HUES48 (cell line): ENCODE measurements around the gene METTL9.
"Not testable (repeated sequence)": the region's sequence is repeated elsewhere in the genome, so short reads cannot be mapped to it uniquely, and the experiment has no call there.

Source experiments
- H3K27ac ChIP-seq: one replicate; pipeline ENCODE4 v1.7.0; 2013; ENCODE audit warnings: low read depth, low read length, inconsistent platforms
- H3K27me3 ChIP-seq: 2 replicates; pipeline ENCODE4 v1.6.1; 2013; ENCODE audit warnings: mild to moderate bottlenecking, low read length; ENCODE audit not compliant: control insufficient read depth, insufficient read depth
- H3K36me3 ChIP-seq: 2 replicates; pipeline ENCODE4 v1.6.1; 2013; ENCODE audit warnings: low read length; ENCODE audit not compliant: control insufficient read depth, insufficient read depth
- H3K4me1 ChIP-seq: 2 replicates; pipeline ENCODE4 v1.6.1; 2013; ENCODE audit warnings: mild to moderate bottlenecking, low read length; ENCODE audit not compliant: control insufficient read depth, insufficient read depth
- H3K4me3 ChIP-seq: 2 replicates; pipeline ENCODE4 v1.5.1; 2013; ENCODE audit warnings: mild to moderate bottlenecking, low read depth, low read length
- H3K9ac ChIP-seq: 2 replicates; pipeline ENCODE4 v1.6.1; 2013; ENCODE audit warnings: mild to moderate bottlenecking, low read depth, low read length, moderate library complexity
- H3K9me3 ChIP-seq: 2 replicates; pipeline ENCODE4 v1.6.1; 2013; ENCODE audit warnings: low read length; ENCODE audit not compliant: control insufficient read depth, insufficient read depth

The METTL9 gene

DNA sequence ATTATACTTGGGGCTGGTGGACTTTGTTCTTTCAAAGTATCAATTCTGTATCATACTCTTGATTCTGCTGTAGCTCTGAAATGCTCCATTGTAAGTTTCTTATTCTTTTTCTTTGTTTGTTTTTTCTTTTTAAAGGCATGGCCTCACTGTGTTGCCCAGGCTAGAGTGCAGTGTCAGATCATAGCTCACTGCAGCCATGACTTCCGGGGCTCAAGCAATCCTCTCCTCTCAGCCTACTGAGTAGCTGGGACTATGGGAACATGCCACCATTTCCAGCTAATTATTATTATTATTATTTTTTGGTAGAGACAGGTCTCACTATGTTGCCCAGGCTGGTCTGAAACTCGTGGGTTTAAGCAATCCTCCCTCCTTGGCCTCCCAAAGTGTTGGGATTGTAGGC is 38.9 kb upstream of the METTL9 start:
- Histone ChIP-seq H3K27ac (no peak overlapping the region), H3K36me3 (no peaks in the 10 kb centered on the region), H3K9me3 (no peaks in the 10 kb centered on the region), H3K27me3 (peaks cover 2% of the 10 kb centered on the region; the same call in 1 of the 2 replicates), H3K4me3 (no peak overlapping the region), H3K9ac (no peak overlapping the region), H3K4me1 (no peaks in the 10 kb centered on the region)

DNA sequence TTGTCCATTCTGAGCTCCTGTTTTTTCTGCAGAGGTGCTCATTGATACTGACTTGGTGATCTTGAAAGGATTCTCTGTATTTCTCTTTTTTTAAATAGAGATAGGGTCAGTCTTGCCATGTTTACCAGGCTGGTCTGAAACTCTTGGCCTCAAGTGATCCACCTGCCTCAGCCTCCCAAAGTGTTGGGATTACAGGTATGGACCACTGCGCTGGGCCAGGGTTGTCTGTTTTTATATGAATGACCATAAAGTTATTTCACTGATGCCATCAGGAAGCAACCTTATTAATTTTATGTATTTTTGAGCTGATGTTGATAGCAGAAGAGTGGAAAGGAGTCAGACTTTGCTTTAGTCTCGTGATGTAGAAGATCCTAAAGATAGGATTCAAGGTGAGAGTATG is 35.7 kb upstream of the METTL9 start:
- Histone ChIP-seq H3K27ac (no peak overlapping the region), H3K9me3 (no peaks in the 10 kb centered on the region), H3K4me1 (no peaks in the 10 kb centered on the region), H3K9ac (no peak overlapping the region), H3K4me3 (no peak overlapping the region), H3K36me3 (no peaks in the 10 kb centered on the region), H3K27me3 (no peaks in the 10 kb centered on the region)

DNA sequence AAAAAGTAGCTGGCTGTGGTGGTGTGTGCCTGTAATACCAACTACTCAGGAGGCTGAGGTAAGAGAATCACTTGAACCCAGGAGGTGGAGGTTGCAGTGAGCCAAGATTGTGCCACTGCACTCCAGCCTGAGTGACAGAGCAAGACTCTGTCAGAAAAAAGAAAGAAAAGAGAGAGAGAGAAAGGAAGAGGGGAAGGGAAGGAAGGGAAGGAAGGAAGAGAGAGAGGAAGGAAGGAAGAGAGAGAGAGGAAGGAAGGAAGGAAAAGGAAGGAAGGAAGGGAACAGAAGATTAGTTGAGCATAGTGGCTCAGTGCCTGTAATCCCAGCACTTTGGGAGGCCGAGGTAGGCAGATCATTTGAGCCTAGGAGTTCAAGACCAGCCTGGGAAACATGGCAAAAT is 35.0 kb upstream of the METTL9 start:
- H3K9me3 ChIP-seq = not testable (repeated sequence)

DNA sequence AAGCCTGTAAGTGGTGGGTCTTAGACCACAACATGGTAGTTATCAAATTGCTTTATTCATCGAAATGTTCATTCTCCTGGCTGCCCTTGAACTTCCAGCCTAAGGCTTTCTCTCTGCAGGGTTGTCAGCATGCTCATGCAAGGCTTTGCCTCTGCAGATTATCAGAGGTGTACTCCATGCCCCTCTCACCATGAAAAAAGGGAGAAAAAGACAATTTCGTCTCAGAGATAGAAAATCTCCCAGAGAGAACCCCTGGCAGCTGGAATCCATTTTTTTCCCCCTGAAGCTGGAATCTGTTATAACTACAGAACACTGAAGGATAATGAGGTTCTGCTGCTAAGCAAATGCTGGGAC is 33.9 kb upstream of the METTL9 start:
- H3K4me3 ChIP-seq = no peak overlapping the region
- no peaks in the 10 kb centered on the region for H3K9me3 ChIP-seq
- H3K27ac ChIP-seq = no peak overlapping the region
- no peaks in the 10 kb centered on the region for H3K36me3 ChIP-seq
- H3K27me3 ChIP-seq = no peaks in the 10 kb centered on the region
- H3K9ac ChIP-seq = no peak overlapping the region
- no peaks in the 10 kb centered on the region for H3K4me1 ChIP-seq

More for the DNA sequence above, 35.0 kb upstream of the METTL9 start:
- not testable (repeated sequence) for H3K4me3 ChIP-seq, H3K4me1 ChIP-seq, H3K36me3 ChIP-seq, H3K27ac ChIP-seq, H3K9ac ChIP-seq, H3K27me3 ChIP-seq

DNA sequence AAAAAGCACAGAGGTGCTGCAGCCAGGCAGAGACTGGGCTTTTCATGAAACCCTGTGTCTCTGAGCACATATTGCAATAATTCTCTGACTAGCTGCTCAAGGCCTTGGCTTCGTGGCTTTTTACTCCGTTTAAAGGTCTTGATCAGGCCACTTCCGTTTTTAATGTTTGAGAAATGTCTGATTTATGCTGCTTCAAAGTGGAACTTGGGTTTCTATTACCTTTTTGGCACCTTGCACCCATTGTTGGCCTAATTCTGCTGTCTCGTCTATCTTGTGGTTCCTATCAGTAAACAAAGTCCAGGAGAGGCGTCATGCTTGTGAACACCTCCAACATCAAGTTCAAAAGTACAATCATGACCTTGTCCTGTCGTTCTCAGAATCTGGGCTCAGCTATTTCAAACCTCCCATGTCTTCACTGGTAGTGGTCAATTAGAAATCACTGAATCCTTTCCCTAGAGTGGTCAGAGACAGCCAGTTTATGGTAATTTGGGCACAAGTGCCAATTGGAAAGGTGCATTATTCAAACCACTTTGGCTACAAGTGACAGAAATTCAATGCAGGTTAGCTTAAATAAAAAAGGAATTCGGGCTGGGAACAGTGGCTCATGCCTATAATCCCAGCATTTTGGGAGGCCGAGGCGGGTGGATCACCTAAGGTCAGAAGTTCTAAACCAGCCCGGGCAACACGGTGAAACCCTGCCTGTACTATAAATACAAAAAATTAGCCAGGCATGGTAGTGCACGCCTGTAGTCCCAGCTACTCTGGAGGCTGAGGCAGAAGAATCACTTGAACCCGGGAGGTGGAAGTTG is 33.3 kb upstream of the METTL9 start:
- H3K27me3 ChIP-seq = no peaks in the 10 kb centered on the region
- H3K27ac ChIP-seq = no peak overlapping the region
- no peaks in the 10 kb centered on the region for H3K9me3 ChIP-seq
- H3K4me1 ChIP-seq = no peaks in the 10 kb centered on the region
- no peaks in the 10 kb centered on the region for H3K36me3 ChIP-seq
- no peak overlapping the region for H3K9ac ChIP-seq
- H3K4me3 ChIP-seq = no peak overlapping the region

DNA sequence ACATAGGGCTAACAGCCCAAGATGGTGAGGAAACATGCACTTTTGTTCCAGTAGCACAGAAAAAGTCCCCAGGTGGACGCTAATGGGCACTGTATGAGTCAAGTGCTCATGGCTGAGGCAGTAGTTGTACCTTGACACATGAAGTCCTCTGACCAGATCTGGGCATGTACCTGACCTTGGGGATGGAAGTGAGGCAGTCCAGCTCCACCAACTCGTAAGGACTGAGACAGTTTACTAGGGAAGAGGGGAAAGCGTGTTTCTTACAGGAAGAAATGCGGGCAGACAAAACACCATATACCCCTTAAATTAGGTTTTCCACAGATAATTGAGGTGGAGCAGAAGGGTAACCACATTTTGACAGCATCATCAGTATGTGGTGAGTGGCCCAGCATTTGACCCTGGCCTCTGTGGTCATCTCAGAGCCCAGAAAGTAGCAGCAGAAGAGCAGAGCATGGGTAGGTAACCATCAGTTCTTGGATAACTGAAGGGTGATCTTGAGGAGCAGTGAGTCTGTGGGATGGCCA is 32.4 kb upstream of the METTL9 start:
- no peak overlapping the region for H3K27ac ChIP-seq

DNA sequence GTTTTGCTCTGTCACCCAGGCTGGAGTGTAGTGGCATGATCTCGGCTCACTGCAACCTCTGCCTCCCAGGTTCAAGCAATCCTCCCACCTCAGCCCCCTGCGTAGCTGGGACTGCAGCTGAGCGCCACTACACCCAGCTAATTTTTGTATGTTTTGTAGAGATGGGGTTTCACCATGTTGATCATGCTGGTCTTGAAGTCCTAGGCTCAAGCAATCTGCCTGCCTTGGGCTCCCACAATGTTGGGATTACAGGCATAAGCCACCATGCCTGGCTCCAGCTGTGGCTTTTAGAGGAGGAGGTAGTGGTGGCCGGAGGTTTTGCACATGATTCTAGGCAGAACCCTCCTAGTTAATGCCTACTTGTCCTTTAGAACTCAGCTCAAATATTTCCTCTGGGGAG is 31.9 kb upstream of the METTL9 start:
- H3K27ac ChIP-seq, H3K4me1 ChIP-seq, H3K9ac ChIP-seq, H3K36me3 ChIP-seq, H3K27me3 ChIP-seq, H3K9me3 ChIP-seq, H3K4me3 ChIP-seq: not testable (repeated sequence)

More for the DNA sequence above, 32.4 kb upstream of the METTL9 start:
- Histone ChIP-seq H3K36me3 (no peaks in the 10 kb centered on the region), H3K4me1 (no peaks in the 10 kb centered on the region), H3K9ac (no peak overlapping the region), H3K27me3 (no peaks in the 10 kb centered on the region), H3K9me3 (no peaks in the 10 kb centered on the region), H3K4me3 (no peak overlapping the region)

DNA sequence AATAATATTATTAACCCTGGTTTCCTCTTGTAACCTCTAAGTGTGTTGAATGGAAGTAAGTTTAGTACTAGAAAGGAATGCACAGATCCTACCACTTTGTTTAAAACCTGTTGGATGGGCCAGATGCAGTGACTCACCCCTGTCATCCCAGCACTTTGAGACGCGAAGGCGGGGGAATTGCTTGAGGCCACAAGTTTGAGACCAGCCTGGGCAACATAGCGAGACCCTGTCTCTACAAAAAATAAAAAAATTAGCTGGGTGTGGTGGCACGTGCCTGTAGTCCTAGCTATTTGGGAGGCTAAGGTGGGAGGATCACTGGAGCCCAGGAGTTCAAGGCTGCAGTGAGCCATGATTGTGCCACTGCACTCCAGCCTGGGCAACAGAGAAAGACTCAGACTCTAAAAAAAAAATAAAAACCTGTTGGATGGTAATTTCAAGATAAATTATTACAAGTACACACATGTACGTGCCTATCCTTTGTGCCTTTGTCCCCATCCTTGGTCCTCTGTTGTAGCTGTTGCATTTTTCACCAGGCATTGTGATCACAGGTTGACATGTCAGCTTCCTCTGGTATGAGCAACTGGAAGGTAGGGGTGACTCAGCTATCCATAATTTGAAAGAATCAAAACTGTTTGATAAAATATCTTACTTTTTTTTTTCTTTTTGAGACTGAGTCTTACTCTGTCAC is 30.7 kb upstream of the METTL9 start:
- Histone ChIP-seq H3K4me3 (no peak overlapping the region), H3K9me3 (no peaks in the 10 kb centered on the region), H3K9ac (no peak overlapping the region), H3K4me1 (no peaks in the 10 kb centered on the region), H3K27ac (no peak overlapping the region), H3K27me3 (no peaks in the 10 kb centered on the region), H3K36me3 (no peaks in the 10 kb centered on the region)

DNA sequence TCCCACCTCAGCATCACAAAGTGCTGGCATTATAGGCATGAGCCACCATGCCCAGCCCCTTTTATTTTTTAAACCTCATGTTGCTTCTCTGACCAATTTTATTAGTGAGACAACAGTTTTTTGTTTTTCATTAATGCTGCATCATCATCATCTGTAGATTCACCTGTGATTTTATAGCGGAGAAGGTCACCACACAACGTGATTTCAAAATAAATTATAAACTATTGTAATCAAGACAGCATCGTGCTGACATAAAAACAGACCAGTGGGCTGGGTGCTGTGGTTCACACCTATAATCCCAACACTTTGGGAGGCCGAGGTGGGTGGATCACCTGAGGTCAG is 28.7 kb upstream of the METTL9 start:
- no peaks in the 10 kb centered on the region for H3K36me3 ChIP-seq
- no peaks in the 10 kb centered on the region for H3K4me1 ChIP-seq
- no peaks in the 10 kb centered on the region for H3K9me3 ChIP-seq
- H3K27ac ChIP-seq = no peak overlapping the region
- no peak overlapping the region for H3K4me3 ChIP-seq
- no peak overlapping the region for H3K9ac ChIP-seq
- H3K27me3 ChIP-seq = no peaks in the 10 kb centered on the region

DNA sequence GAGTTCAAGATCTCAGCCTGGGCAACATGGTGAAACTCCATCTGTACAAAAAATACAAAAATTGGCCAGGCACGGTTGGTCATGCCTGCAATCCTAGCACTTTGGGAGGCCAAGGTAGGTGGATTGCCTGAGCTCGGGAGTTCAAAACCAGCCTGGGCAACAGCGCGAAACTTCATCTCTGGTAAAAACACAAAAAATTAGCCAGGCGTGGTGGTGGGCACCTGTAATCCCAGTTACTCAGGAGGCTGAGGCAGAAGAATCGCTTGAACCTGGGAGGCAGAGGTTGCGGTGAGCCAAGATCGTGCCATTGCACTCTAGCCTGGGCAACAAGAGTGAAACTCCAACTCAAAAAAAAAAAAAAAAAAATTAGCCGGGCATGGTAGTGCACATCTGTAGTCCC is 25.9 kb upstream of the METTL9 start:
- not testable (repeated sequence) for H3K27me3 ChIP-seq, H3K9me3 ChIP-seq, H3K9ac ChIP-seq, H3K4me1 ChIP-seq, H3K27ac ChIP-seq, H3K4me3 ChIP-seq, H3K36me3 ChIP-seq

DNA sequence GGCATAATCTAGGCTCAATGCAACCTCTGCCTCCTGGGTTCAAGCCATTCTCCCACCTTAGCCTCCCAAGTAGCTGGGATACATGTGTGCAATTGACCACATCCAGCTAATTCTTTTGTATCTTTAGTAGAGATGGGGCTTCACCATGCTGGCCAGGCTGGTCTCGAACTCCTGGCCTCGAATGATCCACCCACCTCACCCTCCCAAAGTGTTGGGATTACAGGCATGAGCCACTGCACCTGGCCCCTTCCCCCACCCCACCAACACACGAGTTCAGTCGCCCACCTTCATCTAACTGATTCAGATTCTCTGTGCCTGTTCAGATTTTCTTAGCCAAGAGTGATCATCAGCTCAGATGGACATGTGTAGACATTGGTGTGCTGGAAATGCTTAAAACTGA is 25.0 kb upstream of the METTL9 start:
- H3K27ac ChIP-seq = no peak overlapping the region
- no peak overlapping the region for H3K9ac ChIP-seq
- no peaks in the 10 kb centered on the region for H3K27me3 ChIP-seq
- no peaks in the 10 kb centered on the region for H3K9me3 ChIP-seq
- H3K4me1 ChIP-seq = no peaks in the 10 kb centered on the region
- H3K36me3 ChIP-seq = no peaks in the 10 kb centered on the region
- H3K4me3 ChIP-seq = no peak overlapping the region
